Cardiac muscle cell (in vitro differentiated cells and primary cell): ENCODE results near the gene FLNB. TPM values are rescaled to one million over a fixed set of nuclear protein-coding genes. Genes with fewer than 3 reads are reported as not detected.

Experiments
- DNase-seq, 2 donors: peaks; one replicate each; pipeline versions ENCODE4 v3.0.0 to v3.0.0-alpha.2; 2010 to 2017; ENCODE audit warnings: low read depth in 1 of 2, low spot score in 1 of 2
- H3K27ac ChIP-seq: fragments of 200-600 bp; sonication (generic); 2 replicates; pipeline ENCODE4 v1.5.1; 2016
- H3K27me3 ChIP-seq: fragments of 200-600 bp; sonication (generic); 2 replicates; pipeline ENCODE4 v1.6.0; 2016; ENCODE audit warnings: control low read depth
- H3K36me3 ChIP-seq: fragments of 200-600 bp; sonication (generic); 2 replicates; pipeline ENCODE4 v1.5.1; 2016; ENCODE audit warnings: control low read depth
- H3K4me1 ChIP-seq: fragments of 200-600 bp; sonication (generic); 2 replicates; pipeline ENCODE4 v1.8.1; 2017; ENCODE audit warnings: low read depth, mild to moderate bottlenecking, mixed run types
- H3K4me3 ChIP-seq: fragments of 200-600 bp; sonication (generic); 2 replicates; pipeline ENCODE4 v1.5.1; 2016; ENCODE audit warnings: mild to moderate bottlenecking
- H3K9me3 ChIP-seq: fragments of 200-600 bp; sonication (generic); 2 replicates; pipeline ENCODE4 v1.5.1; 2017; ENCODE audit warnings: low read depth, mild to moderate bottlenecking, control low read depth
- CTCF ChIP-seq: IDR thresholded peaks from 2 replicates; pipeline ENCODE4 v1.5.1; 2012; ENCODE audit warnings: low read depth, mild to moderate bottlenecking, low read length
- polyA plus RNA-seq: library from polyadenylated mRNA; unstranded; fragments of >200 nt; fragmentation: Nextera tagmentation; extraction: Ambion mirVana; gene quantifications from 2 replicates; pipeline ENCODE4 v1.2.1, GENCODE V29; 2016
- total RNA-seq: library from RNA; depleted of rRNA; stranded (reverse); fragments of >200 nt; gene quantifications from 2 replicates; pipeline ENCODE4 v1.2.3, GENCODE V29; 2016

FLNB gene
- total and polyA plus RNA-seq, 2 experiments from 2014 or later, result 12.1 to 28.7 TPM

- H3K27ac ChIP-seq, result no peak overlapping the region
- H3K27me3 ChIP-seq, result no peaks in the 10 kb centered on the region
- H3K4me1 ChIP-seq, result peaks cover 4% of the 10 kb centered on the region
- no peaks in the 10 kb centered on the region for H3K36me3 ChIP-seq
- no peak overlapping the region for H3K4me3 ChIP-seq
- no peak for DNase-seq
- no peaks in the 10 kb centered on the region for H3K9me3 ChIP-seq
- no peak for TF ChIP-seq CTCF
These were observed 64.0 kb downstream of the FLNB start for GRCh38 chr3:58072052-58072762.

GRCh38 chr3:58072763-58073130 is 64.5 kb downstream of the FLNB start:
- no peak for DNase-seq
- no peaks in the 10 kb centered on the region for H3K9me3 ChIP-seq
- TF ChIP-seq CTCF, result no peak

GRCh38 chr3:58073301-58074108 is 65.3 kb downstream of the FLNB start:
- no peaks in the 10 kb centered on the region for H3K9me3 ChIP-seq
- no peak for TF ChIP-seq CTCF
- no peaks in the 10 kb centered on the region for H3K27me3 ChIP-seq
- H3K27ac ChIP-seq, result no peak overlapping the region
- H3K4me3 ChIP-seq, result no peak overlapping the region
- H3K36me3 ChIP-seq, result no peaks in the 10 kb centered on the region
- DNase-seq, result peak in 1 of 2 donors; percentile 57
- no peaks in the 10 kb centered on the region for H3K4me1 ChIP-seq

More at GRCh38 chr3:58072763-58073130, 64.5 kb downstream of the FLNB start:
- H3K4me1 ChIP-seq, result peaks cover 4% of the 10 kb centered on the region
- H3K4me3 ChIP-seq, result no peak overlapping the region
- H3K36me3 ChIP-seq, result no peaks in the 10 kb centered on the region
- no peak overlapping the region for H3K27ac ChIP-seq
- no peaks in the 10 kb centered on the region for H3K27me3 ChIP-seq

GRCh38 chr3:58074116-58074715 is 66.0 kb downstream of the FLNB start:
- no peak overlapping the region for H3K4me3 ChIP-seq
- no peaks in the 10 kb centered on the region for H3K9me3 ChIP-seq
- no peaks in the 10 kb centered on the region for H3K27me3 ChIP-seq
- H3K36me3 ChIP-seq, result no peaks in the 10 kb centered on the region
- no peak for DNase-seq
- H3K4me1 ChIP-seq, result no peaks in the 10 kb centered on the region
- H3K27ac ChIP-seq, result no peak overlapping the region
- TF ChIP-seq CTCF, result no peak

GRCh38 chr3:58074997-58075396 is 66.8 kb downstream of the FLNB start:
- H3K4me3 ChIP-seq, result no peak overlapping the region
- H3K27me3 ChIP-seq, result no peaks in the 10 kb centered on the region
- no peaks in the 10 kb centered on the region for H3K4me1 ChIP-seq
- H3K36me3 ChIP-seq, result no peaks in the 10 kb centered on the region
- no peak for TF ChIP-seq CTCF
- no peak overlapping the region for H3K27ac ChIP-seq
- H3K9me3 ChIP-seq, result no peaks in the 10 kb centered on the region
- DNase-seq, result no peak
